ENCODE results near the gene GAREM1. TPM values are rescaled to one million over a fixed set of nuclear protein-coding genes. Genes with fewer than 3 reads are reported as not detected.

GAREM1 gene
- total RNA-seq, 1 experiment from 2014 or later = 7.0 TPM

- no peak overlapping the region for H3K4me3 Mint-ChIP-seq
- CTCF ChIA-PET = interaction anchor here (1.0 kb wide), 1 partner anchor 28 kb away, joined by 3 read pairs; no protein-coding TSS in a partner anchor
- ATAC-seq = no peak
- no peaks in the 10 kb centered on the region for H3K27me3 Mint-ChIP-seq (ENCODE audit: low read depth)
- DNase-seq (ENCODE audit: low spot score) = no peak
- peaks cover 37% of the 10 kb centered on the region for H3K4me1 Mint-ChIP-seq
- no peak overlapping the region for H3K27ac Mint-ChIP-seq
- H3K36me3 Mint-ChIP-seq = no peaks in the 10 kb centered on the region
- TF ChIP-seq ATF2 (CRISPR knock-in tag; IDR thresholded peaks at IDR 0.05; ENCODE audit: borderline replicate concordance, low read depth) = no peak
- no peak for TF ChIP-seq CDX4 (CRISPR knock-in tag; IDR thresholded peaks at IDR 0.05; ENCODE audit: borderline replicate concordance)
- TF ChIP-seq MXD4 (CRISPR knock-in tag; IDR thresholded peaks at IDR 0.05; ENCODE audit: borderline replicate concordance) = no peak
- TF ChIP-seq CREM (CRISPR knock-in tag; IDR thresholded peaks at IDR 0.05) = no peak
- TF ChIP-seq NR1H2 (CRISPR knock-in tag; IDR thresholded peaks at IDR 0.05) = no peak
- no peak for TF ChIP-seq SP1 (CRISPR knock-in tag; conservative IDR thresholded peaks at IDR 0.05)
- TF ChIP-seq, protein P1, sequence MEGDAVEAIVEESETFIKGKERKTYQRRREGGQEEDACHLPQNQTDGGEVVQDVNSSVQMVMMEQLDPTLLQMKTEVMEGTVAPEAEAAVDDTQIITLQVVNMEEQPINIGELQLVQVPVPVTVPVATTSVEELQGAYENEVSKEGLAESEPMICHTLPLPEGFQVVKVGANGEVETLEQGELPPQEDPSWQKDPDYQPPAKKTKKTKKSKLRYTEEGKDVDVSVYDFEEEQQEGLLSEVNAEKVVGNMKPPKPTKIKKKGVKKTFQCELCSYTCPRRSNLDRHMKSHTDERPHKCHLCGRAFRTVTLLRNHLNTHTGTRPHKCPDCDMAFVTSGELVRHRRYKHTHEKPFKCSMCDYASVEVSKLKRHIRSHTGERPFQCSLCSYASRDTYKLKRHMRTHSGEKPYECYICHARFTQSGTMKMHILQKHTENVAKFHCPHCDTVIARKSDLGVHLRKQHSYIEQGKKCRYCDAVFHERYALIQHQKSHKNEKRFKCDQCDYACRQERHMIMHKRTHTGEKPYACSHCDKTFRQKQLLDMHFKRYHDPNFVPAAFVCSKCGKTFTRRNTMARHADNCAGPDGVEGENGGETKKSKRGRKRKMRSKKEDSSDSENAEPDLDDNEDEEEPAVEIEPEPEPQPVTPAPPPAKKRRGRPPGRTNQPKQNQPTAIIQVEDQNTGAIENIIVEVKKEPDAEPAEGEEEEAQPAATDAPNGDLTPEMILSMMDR (IDR thresholded peaks at IDR 0.05) = no peak
- no peak for TF ChIP-seq TP53 (CRISPR knock-in tag; IDR thresholded peaks at IDR 0.05)
- TF ChIP-seq ZNF416 (CRISPR knock-in tag; IDR thresholded peaks at IDR 0.05) = no peak
- TF ChIP-seq, protein P2, sequence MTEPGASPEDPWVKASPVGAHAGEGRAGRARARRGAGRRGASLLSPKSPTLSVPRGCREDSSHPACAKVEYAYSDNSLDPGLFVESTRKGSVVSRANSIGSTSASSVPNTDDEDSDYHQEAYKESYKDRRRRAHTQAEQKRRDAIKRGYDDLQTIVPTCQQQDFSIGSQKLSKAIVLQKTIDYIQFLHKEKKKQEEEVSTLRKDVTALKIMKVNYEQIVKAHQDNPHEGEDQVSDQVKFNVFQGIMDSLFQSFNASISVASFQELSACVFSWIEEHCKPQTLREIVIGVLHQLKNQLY (CRISPR knock-in tag; IDR thresholded peaks at IDR 0.05) = no peak
- no peak for TF ChIP-seq ZNF138 (CRISPR knock-in tag; conservative IDR thresholded peaks at IDR 0.05)
- TF ChIP-seq, protein P3, sequence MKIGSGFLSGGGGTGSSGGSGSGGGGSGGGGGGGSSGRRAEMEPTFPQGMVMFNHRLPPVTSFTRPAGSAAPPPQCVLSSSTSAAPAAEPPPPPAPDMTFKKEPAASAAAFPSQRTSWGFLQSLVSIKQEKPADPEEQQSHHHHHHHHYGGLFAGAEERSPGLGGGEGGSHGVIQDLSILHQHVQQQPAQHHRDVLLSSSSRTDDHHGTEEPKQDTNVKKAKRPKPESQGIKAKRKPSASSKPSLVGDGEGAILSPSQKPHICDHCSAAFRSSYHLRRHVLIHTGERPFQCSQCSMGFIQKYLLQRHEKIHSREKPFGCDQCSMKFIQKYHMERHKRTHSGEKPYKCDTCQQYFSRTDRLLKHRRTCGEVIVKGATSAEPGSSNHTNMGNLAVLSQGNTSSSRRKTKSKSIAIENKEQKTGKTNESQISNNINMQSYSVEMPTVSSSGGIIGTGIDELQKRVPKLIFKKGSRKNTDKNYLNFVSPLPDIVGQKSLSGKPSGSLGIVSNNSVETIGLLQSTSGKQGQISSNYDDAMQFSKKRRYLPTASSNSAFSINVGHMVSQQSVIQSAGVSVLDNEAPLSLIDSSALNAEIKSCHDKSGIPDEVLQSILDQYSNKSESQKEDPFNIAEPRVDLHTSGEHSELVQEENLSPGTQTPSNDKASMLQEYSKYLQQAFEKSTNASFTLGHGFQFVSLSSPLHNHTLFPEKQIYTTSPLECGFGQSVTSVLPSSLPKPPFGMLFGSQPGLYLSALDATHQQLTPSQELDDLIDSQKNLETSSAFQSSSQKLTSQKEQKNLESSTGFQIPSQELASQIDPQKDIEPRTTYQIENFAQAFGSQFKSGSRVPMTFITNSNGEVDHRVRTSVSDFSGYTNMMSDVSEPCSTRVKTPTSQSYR (CRISPR knock-in tag; IDR thresholded peaks at IDR 0.05) = no peak
- TF ChIP-seq AFF4 (CRISPR knock-in tag; IDR thresholded peaks at IDR 0.05; ENCODE audit: borderline replicate concordance) = no peak
- TF ChIP-seq ZBTB21 (CRISPR knock-in tag; IDR thresholded peaks at IDR 0.05; ENCODE audit: borderline replicate concordance) = no peak
- no peak for TF ChIP-seq FOXJ3 (CRISPR knock-in tag; IDR thresholded peaks at IDR 0.05; ENCODE audit: borderline replicate concordance)
- POLR2A ChIA-PET = no interaction called here
- no peaks in the 10 kb centered on the region for H3K9me3 Mint-ChIP-seq
Observed at GRCh38 chr18:32243358-32243757, 227.3 kb downstream of the GAREM1 start.
